K562 (cell line): ENCODE data around the gene CRTAP. TPM values are rescaled to one million over a fixed set of nuclear protein-coding genes. Genes with fewer than 3 reads are reported as not detected.

Experiments used
- CC2D1A ChIP-seq: fragments of 450-650 bp; IDR thresholded peaks from 2 replicates; pipeline ENCODE4 v1.6.1; 2017; ENCODE audit warnings: mild to moderate bottlenecking
- DEAF1 ChIP-seq: fragments of 450-650 bp; formaldehyde crosslinking; IDR thresholded peaks from 2 replicates; pipeline ENCODE4 v1.4.0; 2020; ENCODE audit warnings: mild to moderate bottlenecking, moderate library complexity
- EP300 ChIP-seq: IDR thresholded peaks from 2 replicates; pipeline ENCODE4 v1.6.1; 2012; ENCODE audit warnings: low read length, improper control_type of control experiment
- HLTF ChIP-seq: fragments of 450-650 bp; IDR thresholded peaks from 2 replicates; pipeline ENCODE4 v1.6.1; 2016
- MYC ChIP-seq, 2 experiments: fragments of 250-450 bp in 1 of 2; sonication (Bioruptor Pico) in 1 of 2; IDR thresholded peaks; 2 replicates each; pipeline versions ENCODE4 v1.5.1 to v1.6.1; 2012 to 2021; ENCODE audit warnings: low read depth in 2 of 2, borderline replicate concordance in 1 of 2, improper control_type of control experiment in 1 of 2, low read length in 1 of 2, mild to moderate bottlenecking in 1 of 2, moderate library complexity in 1 of 2
- RBBP5 ChIP-seq: fragments of 200-600 bp; sonication (generic); IDR thresholded peaks from 2 replicates; pipeline ENCODE4 v1.6.1; 2012; ENCODE audit warnings: borderline replicate concordance, mild to moderate bottlenecking, low read length, control low read depth, inconsistent platforms; ENCODE audit not compliant: insufficient read depth, poor library complexity, severe bottlenecking
- RBM22 ChIP-seq: fragments of 200-400 bp; formaldehyde crosslinking; IDR thresholded peaks from 2 replicates; pipeline ENCODE4 v1.6.1; 2018; ENCODE audit warnings: low read length, low read depth; ENCODE audit not compliant: poor library complexity, severe bottlenecking
- SIN3A ChIP-seq, 2 experiments: fragments of 150-350 bp in 1 of 2; IDR thresholded peaks; 2 replicates each; pipeline ENCODE4 v1.6.1; 2011 to 2016; ENCODE audit warnings: borderline replicate concordance in 2 of 2, low read depth in 2 of 2, low read length in 2 of 2, mild to moderate bottlenecking in 2 of 2, moderate library complexity in 2 of 2; ENCODE audit not compliant: control insufficient read depth in 1 of 2
- SMARCA4 ChIP-seq: fragments of 450-650 bp; IDR thresholded peaks from 2 replicates; pipeline ENCODE4 v1.6.1; 2016
- SMARCE1 ChIP-seq: fragments of 450-650 bp; IDR thresholded peaks from 2 replicates; pipeline ENCODE4 v1.7.1; 2016; ENCODE audit warnings: mild to moderate bottlenecking
- TBL1XR1 ChIP-seq, 2 experiments: IDR thresholded peaks; 2 replicates each; pipeline ENCODE4 v1.6.1; 2012; ENCODE audit warnings: improper control_type of control experiment in 2 of 2, low read length in 2 of 2, mild to moderate bottlenecking in 1 of 2
- TEAD1 ChIP-seq, 2 experiments: fragments of 450-650 bp in 1 of 2; sonication (generic) in 1 of 2; formaldehyde crosslinking; IDR thresholded peaks; 2 replicates each; pipeline versions ENCODE4 v1.4.0 to v1.8.0; 2020 to 2022; ENCODE audit warnings: mild to moderate bottlenecking in 2 of 2, missing genetic modification reagents in 1 of 2
- THRB ChIP-seq: fragments of 450-650 bp; formaldehyde crosslinking; conservative IDR thresholded peaks from 2 replicates; pipeline ENCODE4 v1.4.0; 2022; ENCODE audit warnings: mild to moderate bottlenecking, missing genetic modification characterization
- TRIM24 ChIP-seq, 2 experiments: fragments of 450-650 bp; IDR thresholded peaks; 2 replicates each; pipeline ENCODE4 v1.6.1; 2016
- ZKSCAN8 ChIP-seq: fragments of 200-800 bp; sonication (Bioruptor generic); IDR thresholded peaks from 2 replicates; pipeline ENCODE4 v1.6.1; 2016; ENCODE audit warnings: missing genetic modification characterization, missing compliant biosample characterization
- ZNF324 ChIP-seq: fragments of 250-450 bp; sonication (Bioruptor Pico); IDR thresholded peaks from 2 replicates; pipeline ENCODE4 v1.4.0; 2020; ENCODE audit warnings: mild to moderate bottlenecking
- polyA plus RNA-seq, 8 experiments: library from polyadenylated mRNA; depleted of rRNA in 4 of 8; stranded (reverse) in 5 of 8; unstranded in 3 of 8; fragments of >200 nt; fragmentation: Nextera tagmentation in 2 of 8; fragmentation: Illumina TruSeq in 1 of 8; extraction: Ambion mirVana in 2 of 8; extraction: Trizol in 1 of 8; gene quantifications; 2 replicates each; pipeline versions ENCODE4 v1.2.1 to v1.2.3, GENCODE V29; 2011 to 2014; ENCODE audit warnings: inconsistent platforms in 1 of 8, missing spikeins in 1 of 8
- total RNA-seq, 7 experiments: library from RNA; depleted of rRNA in 6 of 7; stranded (reverse); fragments of >200 nt in 6 of 7; fragmentation: Illumina TruSeq in 2 of 7; extraction: Trizol in 2 of 7; gene quantifications; 2 replicates each; pipeline versions ENCODE4 v1.2.1 to v1.2.3, GENCODE V29; 2011 to 2021; ENCODE audit warnings: low replicate concordance in 1 of 7

The CRTAP gene
- total and polyA plus RNA-seq, 9 of the 15 experiments (the other 6 are each of a cell fraction or from before 2014, with no cell fraction given): 10.0 to 121 (median 53.0) TPM

- TF ChIP-seq DEAF1 (no peak), SMARCE1 (peak; percentile 90), ZNF324 (CRISPR knock-in tag) (no peak), CC2D1A (peak; percentile 60; the same call in 1 of the 2 replicates), ZKSCAN8 (peak; percentile 49; the same call in 1 of the 2 replicates), THRB (CRISPR knock-in tag) (no peak), TRIM24 (IDR thresholded peaks at IDR 0.05) (peak; percentile 33 to 42; a peak in 2 of 4 replicates), RBBP5 (peak; percentile 36), EP300 (0 out of 2 replicates have a peak, but pooled peaks have one; percentile 22), SMARCA4 (peak; percentile 81), SIN3A (IDR thresholded peaks at IDR 0.05; ENCODE audit: borderline replicate concordance in 2 of 2, control insufficient read depth in 1 of 2, low read depth in 2 of 2, low read length in 2 of 2) (peak; percentile 19 to 47; a peak in 1 of 4 replicates), TBL1XR1 (IDR thresholded peaks at IDR 0.05; ENCODE audit: low read length in 2 of 2) (no peak), RBM22 (no peak), TEAD1 (CRISPR knock-in tag; IDR thresholded peaks at IDR 0.05) (0 out of 4 replicates have a peak, but pooled peaks of 1 of the 2 experiments have one; percentile 10), HLTF (peak; percentile 51; the same call in 1 of the 2 replicates), MYC (IDR thresholded peaks at IDR 0.05; ENCODE audit: low read depth, low read length) (peak; percentile 77; the same call in 1 of the 2 replicates), MYC (CRISPR knock-in tag; IDR thresholded peaks at IDR 0.05; ENCODE audit: borderline replicate concordance, low read depth) (no peak)
Observed at GRCh38 chr3:33115024-33115768, 1.4 kb downstream of the CRTAP start (continued).
